GM23338 (cell line): ENCODE results near the gene CD47. TPM values are rescaled to one million over a fixed set of nuclear protein-coding genes. Genes with fewer than 3 reads are reported as not detected.

Experiments
- ATAC-seq: fragments of 200-7000 bp; cut with Tn5 transposase; 3 replicates; pipeline ENCODE4 v1.9.1; 2020
- DNase-seq: peaks from one replicate; pipeline ENCODE4 v3.0.0-alpha.2; 2015; ENCODE audit warnings: low spot score
- H2AFZ ChIP-seq: fragments of 200-600 bp; sonication (generic); 2 replicates; pipeline ENCODE4 v1.8.0; 2016; ENCODE audit warnings: antibody characterized with exemption, mild to moderate bottlenecking, moderate library complexity
- H3F3A ChIP-seq: fragments of 200-600 bp; sonication (generic); replicated peaks from 2 replicates; pipeline ENCODE4 v1.8.0; 2017; ENCODE audit warnings: antibody characterized with exemption, mixed run types, low read depth
- H3K27ac ChIP-seq: fragments of 200-600 bp; sonication (generic); 2 replicates; pipeline ENCODE4 v1.6.1; 2016; ENCODE audit warnings: low read depth
- H3K27me3 ChIP-seq: fragments of 200-600 bp; sonication (generic); 2 replicates; pipeline ENCODE4 v1.8.0; 2016; ENCODE audit warnings: mild to moderate bottlenecking, mixed run types, moderate library complexity; ENCODE audit not compliant: insufficient read depth
- H3K36me3 ChIP-seq: fragments of 200-600 bp; sonication (generic); 2 replicates; pipeline ENCODE4 v1.8.0; 2016; ENCODE audit warnings: mild to moderate bottlenecking; ENCODE audit not compliant: insufficient read depth
- H3K4me1 ChIP-seq: fragments of 200-600 bp; sonication (generic); 2 replicates; pipeline ENCODE4 v1.8.0; 2016; ENCODE audit warnings: mild to moderate bottlenecking, moderate library complexity; ENCODE audit not compliant: insufficient read depth
- H3K4me2 ChIP-seq: fragments of 200-600 bp; sonication (generic); 2 replicates; pipeline ENCODE4 v1.7.1; 2017; ENCODE audit warnings: mixed run types
- H3K4me3 ChIP-seq: fragments of 200-600 bp; sonication (generic); 2 replicates; pipeline ENCODE4 v1.6.1; 2016; ENCODE audit warnings: mixed run types
- H3K79me2 ChIP-seq: fragments of 200-600 bp; sonication (generic); replicated peaks from 2 replicates; pipeline ENCODE4 v1.8.0; 2017; ENCODE audit warnings: mild to moderate bottlenecking; ENCODE audit not compliant: insufficient read depth
- H3K9me2 ChIP-seq: fragments of 200-600 bp; sonication (generic); 2 replicates; pipeline ENCODE4 v1.8.0; 2017; ENCODE audit not compliant: insufficient read depth
- H4K20me1 ChIP-seq: fragments of 200-600 bp; sonication (generic); replicated peaks from 2 replicates; pipeline ENCODE4 v1.8.0; 2017; ENCODE audit warnings: mild to moderate bottlenecking; ENCODE audit not compliant: insufficient read depth
- H3K27ac Mint-ChIP-seq: 2 replicates; pipeline ENCODE4 v1.8.0; 2020; ENCODE audit warnings: inconsistent platforms, mild to moderate bottlenecking, moderate library complexity, mixed read lengths
- H3K27me3 Mint-ChIP-seq: 3 replicates; pipeline ENCODE4 v1.8.0; 2022; ENCODE audit warnings: low read depth, mild to moderate bottlenecking, moderate library complexity, mixed read lengths, inconsistent platforms; ENCODE audit not compliant: insufficient read depth, poor library complexity
- H3K36me3 Mint-ChIP-seq: 3 replicates; pipeline ENCODE4 v1.8.0; 2021; ENCODE audit warnings: low read depth, mild to moderate bottlenecking, inconsistent platforms, moderate library complexity, mixed read lengths
- H3K4me1 Mint-ChIP-seq: 3 replicates; pipeline ENCODE4 v1.8.0; 2020; ENCODE audit warnings: mild to moderate bottlenecking, inconsistent platforms, mixed read lengths
- H3K4me3 Mint-ChIP-seq: 3 replicates; pipeline ENCODE4 v1.8.0; 2021; ENCODE audit warnings: moderate library complexity, mild to moderate bottlenecking, inconsistent platforms, mixed read lengths
- H3K9me3 Mint-ChIP-seq: 3 replicates; pipeline ENCODE4 v1.8.0; 2020; ENCODE audit warnings: moderate library complexity, mild to moderate bottlenecking, inconsistent platforms, mixed read lengths
- CREB1 ChIP-seq: fragments of 250-450 bp; sonication (Bioruptor Pico); IDR thresholded peaks from 2 replicates; pipeline ENCODE4 v1.5.0; 2020; ENCODE audit warnings: low read depth, mild to moderate bottlenecking, moderate library complexity
- CTCF ChIP-seq, 2 experiments: fragments of 200-600 bp in 1 of 2; sonication (generic) in 1 of 2; conservative IDR thresholded peaks; 2 replicates each; pipeline versions ENCODE4 v1.5.1 to v1.6.1; 2016 to 2017; ENCODE audit warnings: antibody characterized with exemption in 2 of 2, low read depth in 2 of 2, mild to moderate bottlenecking in 2 of 2, moderate library complexity in 1 of 2
- ETS1 ChIP-seq: IDR thresholded peaks from 2 replicates; pipeline ENCODE4 v1.6.1; 2016; ENCODE audit warnings: antibody characterized with exemption
- EZH2 ChIP-seq: fragments of 200-600 bp; sonication (generic); IDR thresholded peaks from one replicate; pipeline ENCODE4 v1.8.0; 2017; ENCODE audit warnings: antibody characterized with exemption, mild to moderate bottlenecking, low read depth; ENCODE audit not compliant: unreplicated experiment
- EZH2phosphoT487 ChIP-seq: fragments of 200-600 bp; sonication (generic); IDR thresholded peaks from one replicate; pipeline ENCODE4 v1.8.1; 2018; ENCODE audit warnings: antibody characterized with exemption; ENCODE audit not compliant: unreplicated experiment
- JUNB ChIP-seq: IDR thresholded peaks from one replicate; pipeline ENCODE4 v1.6.1; 2016; ENCODE audit warnings: antibody characterized with exemption; ENCODE audit not compliant: unreplicated experiment
- NANOG ChIP-seq: IDR thresholded peaks from 2 replicates; pipeline ENCODE4 v1.6.1; 2016; ENCODE audit warnings: antibody characterized with exemption, borderline replicate concordance
- POLR2AphosphoS5 ChIP-seq: IDR thresholded peaks from 2 replicates; pipeline ENCODE4 v1.6.1; 2016; ENCODE audit warnings: antibody characterized with exemption, low read depth
- REST ChIP-seq: IDR thresholded peaks from one replicate; pipeline ENCODE4 v1.6.1; 2018; ENCODE audit warnings: antibody characterized with exemption; ENCODE audit not compliant: unreplicated experiment
- STAT1 ChIP-seq: IDR thresholded peaks from one replicate; pipeline ENCODE4 v1.6.1; 2016; ENCODE audit warnings: antibody characterized with exemption; ENCODE audit not compliant: unreplicated experiment
- ZNF114 ChIP-seq: fragments of 250-450 bp; sonication (Bioruptor Pico); IDR thresholded peaks from 2 replicates; pipeline ENCODE4 v1.5.0; 2020; ENCODE audit warnings: mild to moderate bottlenecking, moderate library complexity
- ZNF331 ChIP-seq: fragments of 250-450 bp; sonication (Bioruptor Pico); IDR thresholded peaks from 2 replicates; pipeline ENCODE4 v1.5.0; 2020; ENCODE audit warnings: low read depth, mild to moderate bottlenecking, moderate library complexity
- ZNF462 ChIP-seq: fragments of 250-450 bp; sonication (Bioruptor Pico); IDR thresholded peaks from 2 replicates; pipeline ENCODE4 v1.5.0; 2020; ENCODE audit warnings: mild to moderate bottlenecking, moderate library complexity
- polyA plus RNA-seq: library from polyadenylated mRNA; unstranded; fragments of >200 nt; fragmentation: Nextera tagmentation; extraction: Ambion mirVana; gene quantifications from 2 replicates; pipeline ENCODE4 v1.2.1, GENCODE V29; 2016
- total RNA-seq: library from RNA; depleted of rRNA; stranded (reverse); fragments of >200 nt; shearing (Covaris generic); gene quantifications from 2 replicates; pipeline ENCODE4 v1.2.3, GENCODE V29; 2014

Gene CD47
- total and polyA plus RNA-seq, 2 experiments from 2014 or later, result 22.1 to 26.9 TPM

GRCh38 chr3:108006077-108006771 is 84.6 kb downstream of the CD47 start:
- Mint-ChIP-seq H3K27me3 (peaks cover 2% of the 10 kb centered on the region), H3K9me3 (no peaks in the 10 kb centered on the region), H3K27ac (no peak overlapping the region), H3K4me1 (no peaks in the 10 kb centered on the region; the same call in 2 of the 3 replicates), H3K36me3 (no peaks in the 10 kb centered on the region), H3K4me3 (no peak overlapping the region)
- TF ChIP-seq STAT1 (no peak), ZNF462 (CRISPR knock-in tag) (no peak), JUNB (no peak), EZH2 (no peak), ZNF331 (CRISPR knock-in tag) (no peak), CREB1 (no peak), ETS1 (no peak), ZNF114 (no peak), NANOG (no peak), EZH2phosphoT487 (no peak), REST (no peak), POLR2AphosphoS5 (no peak), CTCF (conservative IDR thresholded peaks at IDR 0.05; ENCODE audit: low read depth in 2 of 2) (no peak)
- Histone ChIP-seq H3K9me2 (no peaks in the 10 kb centered on the region), H3K79me2 (no peaks in the 10 kb centered on the region), H3K36me3 (no peaks in the 10 kb centered on the region), H2AFZ (no peak overlapping the region), H4K20me1 (no peaks in the 10 kb centered on the region), H3K27me3 (no peaks in the 10 kb centered on the region), H3K27ac (no peak overlapping the region), H3K4me2 (no peak overlapping the region), H3K4me1 (no peaks in the 10 kb centered on the region), H3K4me3 (no peak overlapping the region), H3F3A (no peaks in the 10 kb centered on the region)
- DNase-seq, result no peak
- ATAC-seq, result no peak
